T-helper 2 cell treated with Interferon-gamma antibody and Interleukin-4, amounts not matched to agents 100 ng/mL and 5 ng/mL, for 36 hours (primary cell): Measurements from ENCODE around the gene MIA2. TPM values are rescaled to one million over a fixed set of nuclear protein-coding genes. Genes with fewer than 3 reads are reported as not detected.

Experiments
- intact Hi-C: fragments of 100-400 bp; cut with micrococcal nuclease; formaldehyde crosslinking; loops from one replicate; pipeline ENCODE4 v1.15.1; 2023
- total RNA-seq: library from RNA; stranded (reverse); gene quantifications from 2 replicates; pipeline ENCODE4 v1.2.3, GENCODE V29; 2022

MIA2 gene
- total RNA-seq, 1 donor from 2014 or later, result 26.0 TPM

GRCh38 chr14:39432619-39433451 is 199.1 kb downstream of the MIA2 start:
- intact Hi-C loops, result loop anchor here (1.0 kb wide), 6 partner anchors 50 to 330 kb away; partner anchors contain the start of genes GEMIN2, PNN and SEC23A

- intact Hi-C loops, result no loop called here
Observed at GRCh38 chr14:39433452-39433813, 199.7 kb downstream of the MIA2 start.

GRCh38 chr14:39434401-39434800 is 200.7 kb downstream of the MIA2 start:
- intact Hi-C loops, result no loop called here

- intact Hi-C loops, result no loop called here
Observed at GRCh38 chr14:39435241-39435640, 201.5 kb downstream of the MIA2 start.

Other genes with a start within 250 kb of the MIA2 start
- 50.8 and 58.3 TPM in 2 replicates for gene SEC23A, start 130.7 kb upstream of the MIA2 start, total RNA-seq
- gene GEMIN2, start 119.6 kb upstream of the MIA2 start, total RNA-seq, result 20.0 and 23.1 TPM in 2 replicates
- gene TRAPPC6B, start 63.6 kb upstream of the MIA2 start, total RNA-seq, result 24.9 and 25.9 TPM in 2 replicates
- gene PNN, start 58.7 kb upstream of the MIA2 start, total RNA-seq, result 97.7 and 101 TPM in 2 replicates
- 16.3 and 16.4 TPM in 2 replicates for gene FBXO33, start 198.5 kb downstream of the MIA2 start, total RNA-seq